ENCODE measurements around the gene ARHGAP15.

The ARHGAP15 gene

DNA sequence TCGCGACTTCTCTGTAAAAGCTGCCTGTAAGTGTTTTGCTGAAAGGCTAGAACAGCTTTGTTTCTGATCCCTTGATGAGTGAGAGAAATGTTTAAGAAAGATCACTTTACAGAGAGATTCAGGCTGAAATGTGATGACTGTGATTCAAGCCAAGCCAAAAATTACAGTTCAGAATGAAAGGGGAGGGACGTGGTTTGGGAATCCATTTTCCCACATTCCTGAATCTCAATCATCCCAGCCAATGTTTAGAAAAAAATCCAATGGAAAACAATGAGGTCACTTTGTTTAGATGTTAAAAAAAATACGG, 416.7 kb downstream of the ARHGAP15 start:
- DNase-seq, result no peak

- DNase-seq, result no peak
Measured at GRCh38 chr2:143548032-143548431, 418.8 kb downstream of the ARHGAP15 start.

GRCh38 chr2:143550500-143550899, 421.3 kb downstream of the ARHGAP15 start:
- DNase-seq, result no peak

- no peak for DNase-seq
Measured at GRCh38 chr2:143551971-143552650, 422.9 kb downstream of the ARHGAP15 start.

DNA sequence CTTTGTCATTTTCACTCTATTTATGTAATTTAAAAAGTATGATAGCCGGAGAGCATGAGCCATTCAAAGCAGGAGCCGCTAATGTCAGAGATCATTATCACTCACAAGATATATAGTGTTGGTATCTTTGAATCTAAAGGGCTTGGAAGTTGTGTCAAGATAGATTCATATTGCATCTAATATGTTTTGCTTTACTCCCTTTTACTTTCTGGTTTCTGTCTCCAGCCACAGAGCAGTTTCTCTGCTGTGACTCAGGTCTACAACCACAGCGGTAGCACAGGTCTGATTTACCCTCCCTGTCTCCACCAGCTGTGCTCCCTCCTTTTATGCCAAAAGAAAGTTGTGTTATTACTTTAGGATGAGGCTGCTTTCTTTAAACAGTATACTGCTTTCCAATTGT, 424.0 kb downstream of the ARHGAP15 start:
- no peak for DNase-seq

DNA sequence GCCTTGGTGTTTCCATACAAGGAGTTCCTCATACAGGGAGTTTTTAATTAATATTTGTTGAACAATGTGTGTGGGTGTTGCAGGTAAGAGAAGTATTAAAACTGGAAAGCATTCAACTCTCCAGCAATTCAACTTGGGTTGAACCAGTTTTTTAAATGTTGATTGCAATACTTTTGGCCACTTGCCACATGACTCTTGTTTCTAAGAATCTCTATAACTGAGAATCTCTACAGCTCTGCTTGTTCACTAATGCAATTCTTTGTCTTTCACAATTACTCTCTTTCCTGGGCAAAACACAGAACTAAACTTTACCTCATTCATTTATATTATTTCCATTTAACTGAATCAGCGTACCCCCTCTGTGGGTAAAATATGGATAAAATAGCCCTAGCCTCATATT, 429.4 kb downstream of the ARHGAP15 start:
- DNase-seq, result no peak

- no peak for DNase-seq
Measured at GRCh38 chr2:143559147-143559546, 429.9 kb downstream of the ARHGAP15 start.

GRCh38 chr2:143560724-143561123, 431.5 kb downstream of the ARHGAP15 start:
- DNase-seq, result no peak

- DNase-seq, result no peak
Measured at GRCh38 chr2:143564419-143564818, 435.2 kb downstream of the ARHGAP15 start.

- no peak for DNase-seq
Measured at GRCh38 chr2:143571747-143572146, 442.5 kb downstream of the ARHGAP15 start.

GRCh38 chr2:143572421-143572820, 443.2 kb downstream of the ARHGAP15 start:
- DNase-seq, result no peak

- DNase-seq, result no peak
Measured at GRCh38 chr2:143574069-143574468, 444.9 kb downstream of the ARHGAP15 start.

DNA sequence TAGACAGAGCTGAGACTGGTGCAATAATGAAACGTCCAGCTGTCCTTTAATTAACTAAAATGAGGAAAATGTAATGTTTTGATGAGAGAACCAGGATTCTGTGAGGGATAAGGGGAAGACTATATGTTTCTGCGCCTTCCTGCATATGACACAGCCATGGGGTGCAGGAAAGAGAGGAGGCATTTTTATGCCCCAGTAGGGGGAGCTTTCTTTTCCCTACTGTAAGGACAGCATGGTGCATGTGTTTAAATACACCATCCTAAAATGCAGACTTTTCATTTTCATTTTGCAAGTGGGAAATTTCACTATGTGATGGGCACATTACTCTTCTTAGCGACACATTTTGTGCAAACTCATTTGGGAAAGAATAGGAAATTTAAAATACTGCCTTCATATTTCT, 446.1 kb downstream of the ARHGAP15 start:
- no peak for DNase-seq

GRCh38 chr2:143577489-143577888, 448.3 kb downstream of the ARHGAP15 start:
- DNase-seq, result no peak

DNA sequence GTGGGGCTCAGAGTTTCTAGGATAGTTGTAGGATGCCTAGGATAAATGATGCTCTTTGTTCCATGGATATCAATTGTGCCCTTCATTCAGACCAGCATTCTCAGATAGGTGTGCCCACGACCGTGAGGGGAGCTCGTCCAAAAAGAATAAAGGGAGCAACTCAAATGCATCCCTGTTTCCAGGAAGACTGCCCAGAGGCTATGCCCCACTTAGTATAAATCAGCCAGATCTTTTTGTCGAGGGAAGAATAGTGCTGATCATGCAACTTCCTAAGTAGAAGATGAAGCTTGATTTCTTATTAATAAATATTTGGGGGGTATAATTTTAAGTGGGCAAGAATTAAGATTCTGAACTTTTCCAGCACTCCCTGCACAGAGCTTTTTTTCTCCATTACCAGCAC, 450.2 kb downstream of the ARHGAP15 start:
- no peak for DNase-seq

DNA sequence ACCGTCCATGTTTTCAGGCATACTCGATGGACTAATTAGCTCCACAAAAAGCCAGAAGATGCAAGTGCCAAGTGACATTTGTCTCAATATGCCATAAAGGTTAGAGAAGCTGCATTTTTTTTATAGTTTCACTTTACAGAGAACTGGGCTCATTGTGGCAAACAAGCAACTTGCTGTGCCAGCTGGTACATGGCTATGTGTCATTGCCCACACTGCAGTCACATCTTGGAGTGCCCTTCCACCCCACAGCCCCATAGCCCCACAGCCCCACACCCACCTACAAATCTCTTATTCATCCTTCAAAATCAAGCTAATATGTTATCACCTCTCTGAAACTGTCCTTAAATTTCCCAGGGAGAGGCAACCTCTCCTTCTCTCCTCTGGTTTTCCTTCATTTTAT, 451.9 kb downstream of the ARHGAP15 start:
- DNase-seq, result no peak

GRCh38 chr2:143582046-143582747, 453.0 kb downstream of the ARHGAP15 start:
- no peak for DNase-seq

DNA sequence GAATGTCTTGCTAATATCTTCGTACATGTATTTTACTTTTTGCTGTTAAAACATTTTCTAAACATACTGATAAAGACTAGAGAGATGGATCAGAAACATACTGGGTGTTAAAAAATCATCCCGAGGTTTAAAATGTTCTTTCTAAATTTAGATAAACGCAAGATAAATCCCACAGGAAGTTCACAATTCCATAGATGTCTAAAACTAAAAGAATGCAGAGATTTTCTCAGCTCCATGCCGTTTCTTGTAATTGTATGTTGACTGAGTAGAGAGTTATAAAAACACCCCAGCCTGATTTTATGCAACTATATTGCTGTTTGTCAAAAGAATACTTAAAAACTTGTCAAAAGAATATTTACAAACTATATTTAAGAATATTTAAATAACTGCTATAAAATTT, 455.7 kb downstream of the ARHGAP15 start:
- DNase-seq, result no peak

GRCh38 chr2:143586119-143586518, 456.9 kb downstream of the ARHGAP15 start:
- no peak for DNase-seq

- no peak for DNase-seq
Measured at GRCh38 chr2:143588746-143589145, 459.5 kb downstream of the ARHGAP15 start.

- no peak for DNase-seq
Measured at GRCh38 chr2:143594161-143594560, 464.9 kb downstream of the ARHGAP15 start.

GRCh38 chr2:143594745-143595144, 465.5 kb downstream of the ARHGAP15 start:
- no peak for DNase-seq

- DNase-seq, result no peak
Measured at GRCh38 chr2:143600116-143600515, 470.9 kb downstream of the ARHGAP15 start.

- no peak for DNase-seq
Measured at GRCh38 chr2:143601828-143602227, 472.6 kb downstream of the ARHGAP15 start.

All from CD4-positive, alpha-beta T cell treated with Interleukin-1 beta for 1 hour (primary cell).